Type B pancreatic cell (in vitro differentiated cells): ENCODE data around the gene APBB2. TPM values are rescaled to one million over a fixed set of nuclear protein-coding genes. Genes with fewer than 3 reads are reported as not detected.

ENCODE experiments used
- DNase-seq: peaks from one replicate; pipeline ENCODE4 v3.0.0; 2021; ENCODE audit warnings: mixed read lengths; ENCODE audit not compliant: unreplicated experiment; ENCODE audit errors: extremely low spot score
- H3K27ac Mint-ChIP-seq: 2 replicates; pipeline ENCODE4 v1.8.0; 2021; ENCODE audit warnings: mild to moderate bottlenecking, mixed read lengths
- H3K27me3 Mint-ChIP-seq: 2 replicates; pipeline ENCODE4 v1.8.0; 2021; ENCODE audit warnings: mixed read lengths
- H3K36me3 Mint-ChIP-seq: 2 replicates; pipeline ENCODE4 v1.8.0; 2021; ENCODE audit warnings: mixed read lengths
- H3K4me1 Mint-ChIP-seq: one replicate; pipeline ENCODE4 v1.8.0; 2021; ENCODE audit warnings: mixed read lengths; ENCODE audit not compliant: unreplicated experiment
- H3K4me3 Mint-ChIP-seq: 2 replicates; pipeline ENCODE4 v1.8.0; 2021; ENCODE audit warnings: mild to moderate bottlenecking, mixed read lengths
- H3K9me3 Mint-ChIP-seq: 2 replicates; pipeline ENCODE4 v1.8.0; 2021; ENCODE audit warnings: mixed read lengths
- CTCF ChIP-seq: fragments of 200-600 bp; sonication (generic); conservative IDR thresholded peaks from 2 replicates; pipeline ENCODE4 v1.5.0; 2021; ENCODE audit warnings: antibody characterized with exemption, mild to moderate bottlenecking
- total RNA-seq: library from RNA; stranded (reverse); gene quantifications from 2 replicates; pipeline ENCODE4 v1.2.1, GENCODE V29; 2021; ENCODE audit warnings: low replicate concordance

Gene APBB2
- total RNA-seq, 1 donor from 2014 or later: 33.3 TPM

DNA sequence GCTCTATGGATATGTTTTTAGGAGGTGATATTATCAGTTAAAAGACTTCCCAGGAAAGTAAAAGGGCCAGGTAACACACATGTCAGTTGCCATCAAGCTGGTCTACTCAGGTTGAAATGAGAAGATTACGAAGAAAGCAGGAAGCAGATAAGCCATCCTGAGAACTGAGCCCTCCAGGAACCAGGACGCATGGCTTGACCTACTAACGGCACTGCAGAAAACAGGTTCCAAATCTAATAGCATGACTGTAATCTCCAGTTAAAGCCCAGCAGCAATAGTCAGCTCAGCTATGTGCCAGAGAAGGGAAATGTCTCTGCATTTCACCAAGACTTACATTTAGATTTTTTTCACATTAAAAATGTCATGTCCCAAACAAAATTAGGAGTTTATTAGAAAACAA is 77.9 kb downstream of the APBB2 start:
- no peak for TF ChIP-seq CTCF
- H3K36me3 Mint-ChIP-seq: peaks cover 5% of the 10 kb centered on the region
- no peak overlapping the region for H3K4me3 Mint-ChIP-seq
- DNase-seq: no peak
- H3K4me1 Mint-ChIP-seq: peaks cover 33% of the 10 kb centered on the region
- no peaks in the 10 kb centered on the region for H3K27me3 Mint-ChIP-seq
- peaks cover 4% of the 10 kb centered on the region for H3K9me3 Mint-ChIP-seq
- no peak overlapping the region for H3K27ac Mint-ChIP-seq

DNA sequence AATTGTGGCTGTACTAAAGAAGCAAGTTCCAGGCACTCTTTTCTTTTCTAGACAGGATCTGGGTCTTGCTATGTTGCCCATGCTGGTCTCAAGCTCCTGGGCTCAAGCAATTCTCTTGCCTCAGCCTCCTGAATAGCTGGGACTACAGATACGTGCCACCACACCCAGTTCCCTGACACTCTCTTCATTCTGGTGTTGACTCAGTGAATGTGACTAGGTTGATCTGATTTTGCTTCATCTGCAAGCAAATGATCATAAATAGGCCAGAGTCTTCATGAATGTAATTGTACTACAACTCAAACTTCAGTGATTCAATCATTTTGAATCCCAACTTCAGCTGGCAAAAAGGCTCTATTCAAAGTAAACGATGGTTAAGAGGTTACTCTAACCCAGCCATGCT is 78.5 kb downstream of the APBB2 start:
- DNase-seq: no peak
- Mint-ChIP-seq H3K9me3 (peaks cover 4% of the 10 kb centered on the region), H3K4me3 (no peak overlapping the region), H3K27me3 (peaks cover under 1% of the 10 kb centered on the region), H3K27ac (no peak overlapping the region), H3K36me3 (no peaks in the 10 kb centered on the region), H3K4me1 (peaks cover 33% of the 10 kb centered on the region)
- no peak for TF ChIP-seq CTCF

- no peak for DNase-seq
- Mint-ChIP-seq H3K27me3 (peaks cover 3% of the 10 kb centered on the region), H3K4me3 (no peak overlapping the region), H3K27ac (no peak overlapping the region), H3K9me3 (peaks cover 4% of the 10 kb centered on the region), H3K4me1 (peaks cover 33% of the 10 kb centered on the region), H3K36me3 (no peaks in the 10 kb centered on the region)
- TF ChIP-seq CTCF: peak; percentile 20
Observed at GRCh38 chr4:41134581-41134980, 79.8 kb downstream of the APBB2 start.

DNA sequence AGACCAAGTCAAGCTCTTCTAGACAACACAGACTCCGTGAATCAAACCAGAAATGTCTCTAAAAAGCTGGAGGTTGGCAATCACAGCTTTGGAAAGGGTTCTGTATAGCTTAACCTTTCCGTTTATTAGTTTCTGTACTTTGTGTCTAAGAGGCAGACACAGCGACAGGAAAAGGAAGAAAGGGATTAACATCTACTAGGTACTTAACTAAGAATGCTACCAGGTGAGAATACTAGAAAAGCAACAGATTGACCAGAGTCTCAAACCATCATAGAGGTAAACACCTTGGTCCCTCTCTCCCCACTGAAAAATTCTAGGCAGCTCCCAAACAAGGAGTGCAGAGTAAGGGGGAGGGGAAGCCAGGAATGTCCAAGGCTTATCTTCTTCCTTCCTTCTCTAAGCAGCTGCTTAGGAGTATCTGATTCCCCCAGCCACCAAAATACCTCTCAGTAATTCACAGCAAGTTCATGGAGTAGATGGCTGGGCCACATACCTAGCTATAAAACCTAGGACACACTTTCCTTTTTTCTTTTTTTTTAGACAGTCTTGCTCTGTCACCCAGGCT is 80.8 kb downstream of the APBB2 start:
- Mint-ChIP-seq H3K36me3 (no peaks in the 10 kb centered on the region), H3K9me3 (peaks cover 4% of the 10 kb centered on the region), H3K27ac (no peak overlapping the region), H3K4me3 (no peak overlapping the region), H3K4me1 (peaks cover 40% of the 10 kb centered on the region), H3K27me3 (peaks cover 11% of the 10 kb centered on the region)
- no peak for DNase-seq
- TF ChIP-seq CTCF: no peak

DNA sequence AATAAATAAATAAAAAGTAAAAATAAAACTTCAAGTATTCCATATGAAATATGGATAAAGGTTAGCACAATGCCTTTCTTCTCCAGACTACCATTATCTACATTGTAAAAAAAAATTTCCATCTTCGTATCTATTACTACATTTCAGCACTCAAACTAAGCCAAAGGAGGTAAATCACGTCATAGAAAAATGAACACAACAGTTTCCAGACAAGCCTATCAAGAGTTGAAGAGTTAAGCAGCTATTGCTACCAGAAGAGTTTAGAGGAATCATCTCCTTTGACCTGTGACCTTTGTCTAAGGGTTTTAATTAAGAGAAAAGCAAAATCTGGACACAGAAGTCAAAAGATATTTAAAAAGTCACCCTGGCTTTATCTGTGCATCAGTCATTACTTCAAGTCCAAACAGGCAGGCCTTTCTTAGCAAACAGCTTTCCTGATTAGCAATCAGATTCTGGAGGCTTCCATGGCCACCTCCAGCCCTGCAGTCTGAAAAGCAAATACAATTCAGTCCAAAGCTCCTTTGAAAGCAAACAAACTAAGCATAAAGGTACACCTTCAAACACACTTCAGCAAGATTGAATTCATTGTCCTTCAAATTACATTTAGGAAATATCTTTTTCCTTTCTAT is 82.2 kb downstream of the APBB2 start:
- Mint-ChIP-seq H3K36me3 (no peaks in the 10 kb centered on the region), H3K4me3 (peak overlapping the region; percentile 2), H3K9me3 (peaks cover 4% of the 10 kb centered on the region), H3K27me3 (peaks cover 11% of the 10 kb centered on the region), H3K27ac (peak overlapping the region; percentile 76), H3K4me1 (peaks cover 40% of the 10 kb centered on the region)
- DNase-seq: no peak
- TF ChIP-seq CTCF: no peak
